Adrenal gland (tissue), 5 donors: ENCODE results near the gene CTAGE9.

Experiments
- CTCF ChIP-seq, 6 experiments: fragments of 450-650 bp in 4 of 6; fragments of 200-600 bp in 2 of 6; sonication (generic) in 1 of 6; IDR thresholded peaks; 1 replicate in 5 of 6; 2 replicates in 1 of 6; pipeline versions ENCODE4 v1.5.1 to v1.8.0; 2016 to 2021; ENCODE audit warnings: antibody characterized with exemption in 6 of 6, mild to moderate bottlenecking in 2 of 6, moderate library complexity in 1 of 6
- POLR2A ChIP-seq, 2 donors: fragments of 450-650 bp; IDR thresholded peaks; one replicate each; pipeline ENCODE4 v1.6.1; 2017; ENCODE audit warnings: antibody characterized with exemption in 2 of 2, mild to moderate bottlenecking in 2 of 2, moderate library complexity in 1 of 2
- donor health status: DM: no; HTN: no; CAD: no.

DNA sequence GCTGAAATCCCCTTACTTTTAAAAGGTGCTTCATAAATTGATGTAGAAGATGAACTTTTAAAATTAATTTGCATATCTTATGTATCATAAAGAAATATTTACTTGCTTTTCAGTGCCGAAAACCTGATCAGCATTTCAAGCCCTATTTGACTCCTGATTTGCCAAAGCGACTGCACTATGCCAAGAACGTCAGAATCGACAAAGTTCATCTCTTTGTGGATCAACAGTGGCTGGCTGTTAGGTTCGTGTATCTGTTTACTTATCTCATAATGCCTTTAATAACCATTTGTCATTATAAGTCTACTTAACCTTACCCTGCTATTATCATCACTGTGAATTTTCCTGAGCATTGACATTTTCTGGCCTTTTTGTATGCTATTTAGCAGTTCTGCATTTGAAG, 17.4 kb downstream of the CTAGE9 start:
- TF ChIP-seq CTCF (IDR thresholded peaks at IDR 0.05), result no peak
- TF ChIP-seq POLR2A (IDR thresholded peaks at IDR 0.05), result no peak
